HG02943 (cell line): ENCODE measurements around the gene NUPR1.
"Not testable (repeated sequence)": the region's sequence is repeated elsewhere in the genome, so short reads cannot be mapped to it uniquely, and the experiment has no call there.

ENCODE experiments used
- ATAC-seq: cut with Tn5 transposase; IDR thresholded peaks from one replicate; pipeline ENCODE4 v1.9.1; 2021; ENCODE audit warnings: mild to moderate bottlenecking, low read depth, moderate library complexity; ENCODE audit not compliant: unreplicated experiment

NUPR1 gene

GRCh38 chr16:28538733-28539596 lies at the start of gene NUPR1:
Gene NUPR1, minus strand, starts transcription at chr16:28538974. Its CDS starts 67 bp downstream, at chr16:28538907.
- no peak for ATAC-seq

- no peak for ATAC-seq
These were observed 48.6 kb upstream of the NUPR1 start for GRCh38 chr16:28587386-28587785.

- ATAC-seq = no peak
These were observed 47.7 kb upstream of the NUPR1 start for GRCh38 chr16:28586466-28586865.

GRCh38 chr16:28585674-28586073 lies 46.9 kb upstream of the NUPR1 start:
- ATAC-seq = no peak

GRCh38 chr16:28580726-28581315 lies 42.0 kb upstream of the NUPR1 start:
- ATAC-seq = no peak

- ATAC-seq = no peak
These were observed 36.8 kb upstream of the NUPR1 start for GRCh38 chr16:28575446-28576109.

- no peak for ATAC-seq
These were observed 36.2 kb upstream of the NUPR1 start for GRCh38 chr16:28574925-28575324.

GRCh38 chr16:28573738-28574718 lies 35.3 kb upstream of the NUPR1 start:
- no peak for ATAC-seq

GRCh38 chr16:28572696-28573510 lies 34.1 kb upstream of the NUPR1 start:
- ATAC-seq = no peak

GRCh38 chr16:28569968-28570752 lies 31.4 kb upstream of the NUPR1 start:
- no peak for ATAC-seq

- no peak for ATAC-seq
These were observed 30.2 kb upstream of the NUPR1 start for GRCh38 chr16:28569021-28569420.

- no peak for ATAC-seq
These were observed 28.5 kb upstream of the NUPR1 start for GRCh38 chr16:28567292-28567691.

GRCh38 chr16:28566233-28566925 lies 27.6 kb upstream of the NUPR1 start:
- not testable (repeated sequence) for ATAC-seq

- no peak for ATAC-seq
These were observed 24.4 kb upstream of the NUPR1 start for GRCh38 chr16:28563218-28563617.

GRCh38 chr16:28562199-28562598 lies 23.4 kb upstream of the NUPR1 start:
- no peak for ATAC-seq

GRCh38 chr16:28561557-28562187 lies 22.9 kb upstream of the NUPR1 start:
- ATAC-seq = no peak

- no peak for ATAC-seq
These were observed 19.7 kb upstream of the NUPR1 start for GRCh38 chr16:28558456-28558855.

- no peak for ATAC-seq
These were observed 18.1 kb upstream of the NUPR1 start for GRCh38 chr16:28556914-28557320.
